Esophagus squamous epithelium (tissue), 4 donors: ENCODE data around the gene BRD7.

ENCODE experiments used
- POLR2A ChIP-seq, 4 donors: fragments of 450-650 bp; IDR thresholded peaks; one replicate each; pipeline ENCODE4 v1.6.1; 2017; ENCODE audit warnings: antibody characterized with exemption in 4 of 4, mild to moderate bottlenecking in 4 of 4, moderate library complexity in 3 of 4
- TF ChIP-seq, protein P1 (sequence below), 6 experiments: fragments of 450-650 bp in 4 of 6; fragments of 200-600 bp in 2 of 6; sonication (generic) in 2 of 6; IDR thresholded peaks; one replicate each; pipeline ENCODE4 v1.5.1; 2016 to 2019; ENCODE audit warnings: antibody characterized with exemption in 6 of 6, mild to moderate bottlenecking in 4 of 6, moderate library complexity in 4 of 6

DNA sequence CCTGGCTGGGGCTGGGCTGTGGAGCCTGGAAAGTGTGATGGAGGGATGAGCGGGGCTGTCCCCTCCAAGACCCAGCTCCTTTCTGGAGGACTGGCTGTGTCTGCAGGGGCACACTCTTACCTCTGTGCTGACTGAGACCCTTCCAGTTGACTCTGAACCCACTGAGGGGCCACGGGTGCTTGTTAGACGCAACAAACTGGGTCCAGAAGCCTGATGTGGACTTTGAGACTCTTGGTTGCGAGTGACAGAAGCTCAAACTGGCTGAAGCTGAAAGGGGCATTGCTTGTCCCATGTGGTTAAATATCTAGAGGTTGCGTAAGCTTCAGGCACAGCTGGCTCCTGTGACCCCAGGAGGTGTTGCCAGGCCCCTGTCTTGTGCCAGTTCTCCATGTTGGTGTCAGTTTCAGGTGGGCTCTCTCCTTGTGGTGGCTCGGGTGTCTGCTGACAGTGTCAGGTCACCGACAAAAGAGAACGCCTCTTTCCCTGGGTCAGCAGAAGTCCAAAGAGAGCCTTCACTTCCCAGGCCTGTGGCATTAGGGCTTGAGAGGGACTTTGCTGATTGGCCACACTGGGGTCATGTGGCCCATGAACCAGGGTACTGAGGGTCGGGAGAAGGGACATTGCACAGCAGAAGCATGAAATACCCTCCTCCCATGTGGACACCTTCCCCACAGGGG is 85.7 kb downstream of the BRD7 start:
- no peak for TF ChIP-seq POLR2A (IDR thresholded peaks at IDR 0.05)
- TF ChIP-seq, protein P1, sequence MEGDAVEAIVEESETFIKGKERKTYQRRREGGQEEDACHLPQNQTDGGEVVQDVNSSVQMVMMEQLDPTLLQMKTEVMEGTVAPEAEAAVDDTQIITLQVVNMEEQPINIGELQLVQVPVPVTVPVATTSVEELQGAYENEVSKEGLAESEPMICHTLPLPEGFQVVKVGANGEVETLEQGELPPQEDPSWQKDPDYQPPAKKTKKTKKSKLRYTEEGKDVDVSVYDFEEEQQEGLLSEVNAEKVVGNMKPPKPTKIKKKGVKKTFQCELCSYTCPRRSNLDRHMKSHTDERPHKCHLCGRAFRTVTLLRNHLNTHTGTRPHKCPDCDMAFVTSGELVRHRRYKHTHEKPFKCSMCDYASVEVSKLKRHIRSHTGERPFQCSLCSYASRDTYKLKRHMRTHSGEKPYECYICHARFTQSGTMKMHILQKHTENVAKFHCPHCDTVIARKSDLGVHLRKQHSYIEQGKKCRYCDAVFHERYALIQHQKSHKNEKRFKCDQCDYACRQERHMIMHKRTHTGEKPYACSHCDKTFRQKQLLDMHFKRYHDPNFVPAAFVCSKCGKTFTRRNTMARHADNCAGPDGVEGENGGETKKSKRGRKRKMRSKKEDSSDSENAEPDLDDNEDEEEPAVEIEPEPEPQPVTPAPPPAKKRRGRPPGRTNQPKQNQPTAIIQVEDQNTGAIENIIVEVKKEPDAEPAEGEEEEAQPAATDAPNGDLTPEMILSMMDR (IDR thresholded peaks at IDR 0.05) = no peak
